Astrocyte (in vitro differentiated cells and primary cell): ENCODE results near the gene SDK1.

ENCODE experiments used
- EZH2 ChIP-seq: IDR thresholded peaks from 2 replicates; pipeline ENCODE4 v1.6.1; 2012; ENCODE audit warnings: mild to moderate bottlenecking, low read length, inconsistent platforms; ENCODE audit not compliant: insufficient read depth
- TF ChIP-seq, protein P1 (sequence below): IDR thresholded peaks from 2 replicates; pipeline ENCODE4 v1.5.1; 2011; ENCODE audit warnings: low read depth, mild to moderate bottlenecking, inconsistent platforms, low read length, moderate library complexity; ENCODE audit not compliant: insufficient read depth

DNA sequence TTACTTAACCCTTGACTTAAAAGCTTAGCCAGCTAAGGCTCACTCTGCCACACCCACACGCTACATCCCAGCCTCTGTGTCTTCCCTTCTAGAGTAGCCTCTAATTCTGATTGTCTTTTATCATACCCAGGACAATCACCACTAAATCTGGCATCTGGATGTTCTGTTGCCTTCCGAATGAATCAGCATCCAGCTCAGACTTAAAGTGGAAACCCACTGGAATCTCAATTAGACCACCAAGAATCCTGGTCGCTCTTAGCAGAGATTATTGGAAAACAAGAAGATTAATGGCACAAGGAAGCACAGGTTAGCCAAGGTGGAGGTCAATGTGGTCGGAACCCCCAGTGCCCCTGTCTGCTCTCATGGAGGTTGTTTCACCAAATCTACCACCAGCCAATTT, 976.9 kb downstream of the SDK1 start:
- TF ChIP-seq, protein P1, sequence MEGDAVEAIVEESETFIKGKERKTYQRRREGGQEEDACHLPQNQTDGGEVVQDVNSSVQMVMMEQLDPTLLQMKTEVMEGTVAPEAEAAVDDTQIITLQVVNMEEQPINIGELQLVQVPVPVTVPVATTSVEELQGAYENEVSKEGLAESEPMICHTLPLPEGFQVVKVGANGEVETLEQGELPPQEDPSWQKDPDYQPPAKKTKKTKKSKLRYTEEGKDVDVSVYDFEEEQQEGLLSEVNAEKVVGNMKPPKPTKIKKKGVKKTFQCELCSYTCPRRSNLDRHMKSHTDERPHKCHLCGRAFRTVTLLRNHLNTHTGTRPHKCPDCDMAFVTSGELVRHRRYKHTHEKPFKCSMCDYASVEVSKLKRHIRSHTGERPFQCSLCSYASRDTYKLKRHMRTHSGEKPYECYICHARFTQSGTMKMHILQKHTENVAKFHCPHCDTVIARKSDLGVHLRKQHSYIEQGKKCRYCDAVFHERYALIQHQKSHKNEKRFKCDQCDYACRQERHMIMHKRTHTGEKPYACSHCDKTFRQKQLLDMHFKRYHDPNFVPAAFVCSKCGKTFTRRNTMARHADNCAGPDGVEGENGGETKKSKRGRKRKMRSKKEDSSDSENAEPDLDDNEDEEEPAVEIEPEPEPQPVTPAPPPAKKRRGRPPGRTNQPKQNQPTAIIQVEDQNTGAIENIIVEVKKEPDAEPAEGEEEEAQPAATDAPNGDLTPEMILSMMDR: no peak
- no peak for TF ChIP-seq EZH2
